ENCODE results near the gene LRSAM1.

Gene LRSAM1

DNA sequence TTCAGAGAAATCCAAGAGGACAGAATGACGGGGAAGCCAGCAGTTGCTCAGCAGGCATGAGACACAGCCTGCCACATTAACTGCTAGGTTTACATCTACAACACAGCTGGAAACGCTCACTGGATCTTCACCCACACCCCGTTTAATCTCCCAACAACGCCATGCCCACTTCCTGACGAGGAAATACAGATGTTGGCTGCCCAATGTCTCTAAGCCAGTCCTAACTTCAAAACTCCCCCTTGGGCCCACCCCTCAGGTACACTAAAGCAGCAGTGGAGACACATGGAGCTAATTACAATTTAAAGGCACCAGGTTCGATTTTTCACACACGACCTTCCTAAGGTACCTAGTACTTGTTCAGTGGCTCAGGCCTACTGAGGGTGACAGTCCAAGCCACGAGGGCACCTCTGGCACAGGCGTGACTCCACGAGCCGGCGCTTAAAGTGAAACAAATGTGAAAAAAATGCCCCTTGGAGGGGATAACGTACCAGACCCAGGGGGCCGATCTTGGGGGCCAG, 1.0 kb upstream of the LRSAM1 start:
- Histone ChIP-seq H3K4me3 (ENCODE audit: low read depth, low read length) (peak overlapping the region; percentile 92), H2BK5ac (ENCODE audit: low read depth, low read length, poor library complexity) (peak overlapping the region; percentile 89), H2AFZ (ENCODE audit: insufficient read depth, low read length, poor library complexity) (no peak overlapping the region), H3K9me3 (ENCODE audit: insufficient read depth, low read depth, low read length) (no peaks in the 10 kb centered on the region), H2AK5ac (ENCODE audit: low read length) (no peak overlapping the region), H3K27me3 (ENCODE audit: insufficient read depth, low read length) (no peaks in the 10 kb centered on the region), H3K9ac (ENCODE audit: low read length) (peak overlapping the region; percentile 97), H2BK12ac (ENCODE audit: low read length) (no peak overlapping the region), H3K23ac (ENCODE audit: low read length) (peak overlapping the region; percentile 14), H3K36me3 (ENCODE audit: control insufficient read depth in 1 of 2, insufficient read depth in 2 of 2, low read length in 2 of 2) (peaks cover 40 to 52% of the 10 kb centered on the region in 2 experiments), H2BK120ac (ENCODE audit: insufficient read depth, low read length, poor library complexity) (no peak overlapping the region), H3K18ac (ENCODE audit: low read length) (peak overlapping the region; percentile 96), H3K4me1 (ENCODE audit: control insufficient read depth in 1 of 2, insufficient read depth in 2 of 2, low read length in 2 of 2) (peaks cover 11 to 20% of the 10 kb centered on the region in 2 experiments), H3K79me2 (ENCODE audit: control insufficient read depth, insufficient read depth, low read length, poor library complexity) (peaks cover 23% of the 10 kb centered on the region), H4K12ac (ENCODE audit: low read depth, low read length) (peak overlapping the region; percentile 88), H4K91ac (ENCODE audit: low read depth, low read length) (no peak overlapping the region), H3K4me2 (ENCODE audit: low read length) (peak overlapping the region; percentile 94), H3K27ac (ENCODE audit: low read depth, low read length) (peak overlapping the region; percentile 81), H3K79me1 (ENCODE audit: low read length) (peaks cover 18% of the 10 kb centered on the region), H3K4ac (ENCODE audit: low read depth, low read length) (peak overlapping the region; percentile 100), H4K8ac (ENCODE audit: low read depth, low read length) (no peak overlapping the region), H3K14ac (ENCODE audit: low read length) (peak overlapping the region; percentile 91)
- peak in 1 of 2 donors; percentile 16 for DNase-seq
- no CpG with 5 or more reads among the region's 14 CpGs for WGBS (ENCODE audit: extremely low coverage, insufficient coverage, insufficient read length)

GRCh38 chr9:127451608-127451857, 223 bp downstream of the LRSAM1 start:
- WGBS (ENCODE audit: extremely low coverage, insufficient coverage, insufficient read length), result no CpG with 5 or more reads among the region's 14 CpGs

DNA sequence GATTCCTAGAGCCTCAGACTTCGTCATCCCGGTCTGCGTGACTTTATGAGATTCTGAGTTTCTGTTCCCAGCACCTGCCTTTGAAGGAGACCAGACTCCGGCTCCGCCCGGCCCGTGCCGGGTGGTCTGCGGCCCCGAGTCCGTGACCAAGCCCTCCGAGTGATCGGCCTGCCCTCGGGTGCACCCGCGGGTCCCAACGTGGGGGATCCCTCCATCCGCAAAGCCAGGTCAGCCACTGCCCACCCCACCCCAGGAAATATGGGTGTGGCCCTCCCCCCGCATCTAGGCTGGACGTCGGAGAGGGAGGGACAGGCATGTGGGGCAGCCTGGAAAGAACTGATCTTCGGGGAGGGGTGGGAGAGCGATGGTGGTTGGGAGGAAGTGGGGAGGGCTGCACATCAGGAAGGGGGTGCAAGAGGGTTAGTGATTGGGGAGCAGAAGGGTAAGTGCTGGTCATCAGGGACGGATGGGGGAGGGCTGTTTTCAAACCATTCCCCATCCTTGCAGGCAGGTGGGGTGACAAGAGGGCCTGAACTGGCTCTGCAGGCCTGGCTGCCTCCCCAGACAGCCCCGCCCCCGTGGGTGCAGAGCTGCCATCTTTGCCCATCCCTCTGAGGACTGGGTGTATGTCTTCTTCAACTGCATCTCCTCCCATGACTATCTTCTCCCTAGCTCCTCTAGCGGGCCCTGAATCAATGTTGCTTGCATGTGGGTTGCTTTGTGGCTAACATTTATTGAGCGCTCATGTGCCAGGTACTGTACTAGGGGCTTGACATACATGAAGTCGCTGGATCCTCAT, 747 bp downstream of the LRSAM1 start:
- peaks cover 30 to 40% of the 10 kb centered on the region in 2 experiments for H3K36me3 ChIP-seq (ENCODE audit: control insufficient read depth in 1 of 2, insufficient read depth in 2 of 2, low read length in 2 of 2)
- peak overlapping the region; percentile 80 for H4K91ac ChIP-seq (ENCODE audit: low read depth, low read length)
- H3K79me2 ChIP-seq (ENCODE audit: control insufficient read depth, insufficient read depth, low read length, poor library complexity), result peaks cover 23% of the 10 kb centered on the region
- WGBS (ENCODE audit: extremely low coverage, insufficient coverage, insufficient read length), result no CpG with 5 or more reads among the region's 29 CpGs
- H2AK5ac ChIP-seq (ENCODE audit: low read length), result peak overlapping the region; percentile 25
- H3K4ac ChIP-seq (ENCODE audit: low read depth, low read length), result peak overlapping the region; percentile 49
- H3K18ac ChIP-seq (ENCODE audit: low read length), result peak overlapping the region; percentile 40
- H4K8ac ChIP-seq (ENCODE audit: low read depth, low read length), result peak overlapping the region; percentile 20
- peak overlapping the region; percentile 18 for H2AFZ ChIP-seq (ENCODE audit: insufficient read depth, low read length, poor library complexity)
- peak overlapping the region; percentile 91 for H3K4me2 ChIP-seq (ENCODE audit: low read length)
- peak overlapping the region; percentile 23 for H2BK120ac ChIP-seq (ENCODE audit: insufficient read depth, low read length, poor library complexity)
- H4K12ac ChIP-seq (ENCODE audit: low read depth, low read length), result peak overlapping the region; percentile 36
- H3K79me1 ChIP-seq (ENCODE audit: low read length), result peaks cover 18% of the 10 kb centered on the region
- no peaks in the 10 kb centered on the region for H3K9me3 ChIP-seq (ENCODE audit: insufficient read depth, low read depth, low read length)
- H2BK12ac ChIP-seq (ENCODE audit: low read length), result peak overlapping the region; percentile 10
- peak overlapping the region; percentile 55 for H2BK5ac ChIP-seq (ENCODE audit: low read depth, low read length, poor library complexity)
- H3K23ac ChIP-seq (ENCODE audit: low read length), result no peak overlapping the region
- peak overlapping the region; percentile 43 for H3K14ac ChIP-seq (ENCODE audit: low read length)
- H3K27me3 ChIP-seq (ENCODE audit: insufficient read depth, low read length), result no peaks in the 10 kb centered on the region
- H3K9ac ChIP-seq (ENCODE audit: low read length), result peak overlapping the region; percentile 70
- peak in 1 of 2 donors; percentile 56 for DNase-seq
- H3K27ac ChIP-seq (ENCODE audit: low read depth, low read length), result peak overlapping the region; percentile 26
- peak overlapping the region; percentile 92 for H3K4me3 ChIP-seq (ENCODE audit: low read depth, low read length)
- H3K4me1 ChIP-seq (ENCODE audit: control insufficient read depth in 1 of 2, insufficient read depth in 2 of 2, low read length in 2 of 2), result peaks cover 11 to 20% of the 10 kb centered on the region in 2 experiments

More at GRCh38 chr9:127451608-127451857, 223 bp downstream of the LRSAM1 start:
- Histone ChIP-seq H3K79me2 (ENCODE audit: control insufficient read depth, insufficient read depth, low read length, poor library complexity) (peaks cover 23% of the 10 kb centered on the region), H3K14ac (ENCODE audit: low read length) (peak overlapping the region; percentile 43), H3K9ac (ENCODE audit: low read length) (peak overlapping the region; percentile 70), H3K23ac (ENCODE audit: low read length) (no peak overlapping the region), H4K8ac (ENCODE audit: low read depth, low read length) (peak overlapping the region; percentile 20), H2BK120ac (ENCODE audit: insufficient read depth, low read length, poor library complexity) (peak overlapping the region; percentile 2), H4K91ac (ENCODE audit: low read depth, low read length) (peak overlapping the region; percentile 80), H3K18ac (ENCODE audit: low read length) (peak overlapping the region; percentile 40), H2BK5ac (ENCODE audit: low read depth, low read length, poor library complexity) (peak overlapping the region; percentile 55), H3K27ac (ENCODE audit: low read depth, low read length) (peak overlapping the region; percentile 26), H3K27me3 (ENCODE audit: insufficient read depth, low read length) (no peaks in the 10 kb centered on the region), H4K12ac (ENCODE audit: low read depth, low read length) (peak overlapping the region; percentile 5), H2AFZ (ENCODE audit: insufficient read depth, low read length, poor library complexity) (peak overlapping the region; percentile 7), H2BK12ac (ENCODE audit: low read length) (no peak overlapping the region), H3K4ac (ENCODE audit: low read depth, low read length) (peak overlapping the region; percentile 49), H3K36me3 (ENCODE audit: control insufficient read depth in 1 of 2, insufficient read depth in 2 of 2, low read length in 2 of 2) (peaks cover 32 to 43% of the 10 kb centered on the region in 2 experiments), H3K4me2 (ENCODE audit: low read length) (peak overlapping the region; percentile 91), H3K4me1 (ENCODE audit: control insufficient read depth in 1 of 2, insufficient read depth in 2 of 2, low read length in 2 of 2) (peaks cover 11 to 20% of the 10 kb centered on the region in 2 experiments), H3K4me3 (ENCODE audit: low read depth, low read length) (peak overlapping the region; percentile 92), H2AK5ac (ENCODE audit: low read length) (no peak overlapping the region), H3K79me1 (ENCODE audit: low read length) (peaks cover 18% of the 10 kb centered on the region), H3K9me3 (ENCODE audit: insufficient read depth, low read depth, low read length) (no peaks in the 10 kb centered on the region)
- DNase-seq, result no peak

- Histone ChIP-seq H3K4ac (ENCODE audit: low read depth, low read length) (no peak overlapping the region), H2AFZ (ENCODE audit: insufficient read depth, low read length, poor library complexity) (no peak overlapping the region), H3K9ac (ENCODE audit: low read length) (no peak overlapping the region), H3K79me2 (ENCODE audit: control insufficient read depth, insufficient read depth, low read length, poor library complexity) (peaks cover 23% of the 10 kb centered on the region), H4K8ac (ENCODE audit: low read depth, low read length) (no peak overlapping the region), H2BK12ac (ENCODE audit: low read length) (no peak overlapping the region), H3K4me3 (ENCODE audit: low read depth, low read length) (no peak overlapping the region), H3K23ac (ENCODE audit: low read length) (no peak overlapping the region), H3K9me3 (ENCODE audit: insufficient read depth, low read depth, low read length) (no peaks in the 10 kb centered on the region), H3K4me2 (ENCODE audit: low read length) (peak overlapping the region; percentile 91), H3K27me3 (ENCODE audit: insufficient read depth, low read length) (no peaks in the 10 kb centered on the region), H3K4me1 (ENCODE audit: control insufficient read depth in 1 of 2, insufficient read depth in 2 of 2, low read length in 2 of 2) (peaks cover 11 to 20% of the 10 kb centered on the region in 2 experiments), H4K12ac (ENCODE audit: low read depth, low read length) (no peak overlapping the region), H3K27ac (ENCODE audit: low read depth, low read length) (no peak overlapping the region), H4K91ac (ENCODE audit: low read depth, low read length) (no peak overlapping the region), H2AK5ac (ENCODE audit: low read length) (no peak overlapping the region), H3K79me1 (ENCODE audit: low read length) (peaks cover 18% of the 10 kb centered on the region), H3K14ac (ENCODE audit: low read length) (no peak overlapping the region), H3K36me3 (ENCODE audit: control insufficient read depth in 1 of 2, insufficient read depth in 2 of 2, low read length in 2 of 2) (peaks cover 30 to 40% of the 10 kb centered on the region in 2 experiments), H3K18ac (ENCODE audit: low read length) (no peak overlapping the region), H2BK5ac (ENCODE audit: low read depth, low read length, poor library complexity) (no peak overlapping the region), H2BK120ac (ENCODE audit: insufficient read depth, low read length, poor library complexity) (no peak overlapping the region)
- no CpG with 5 or more reads among the region's 4 CpGs for WGBS (ENCODE audit: extremely low coverage, insufficient coverage, insufficient read length)
- no peak for DNase-seq
Observed at GRCh38 chr9:127452691-127453090, 1.4 kb downstream of the LRSAM1 start.
